H1 (cell line): Measurements from ENCODE around the gene ADPRM. TPM values are rescaled to one million over a fixed set of nuclear protein-coding genes. Genes with fewer than 3 reads are reported as not detected.

Experiments used
- CTCF ChIA-PET: fragments of 300-600 bp; sonication (Branson Sonifier 250); formaldehyde crosslinking; loops from one replicate; lab custom pipeline; 2021; ENCODE audit not compliant: partially characterized antibody; lab: Charles Lee
- POLR2A ChIA-PET: fragments of 300-600 bp; sonication (Branson Sonifier 250); formaldehyde crosslinking; loops from one replicate; lab custom pipeline; 2021; ENCODE audit warnings: inconsistent platforms; ENCODE audit not compliant: partially characterized antibody; lab: Charles Lee
- DNase-seq, 2 experiments: peaks; one replicate each; pipeline versions ENCODE4 v3.0.0 to v3.0.0-alpha.2; 2010 to 2022; ENCODE audit warnings: low spot score in 2 of 2, low read depth in 1 of 2, mixed read lengths in 1 of 2
- FAIRE-seq: peaks from 2 replicates; lab custom pipeline; 2011; peaks lifted over from hg19 to GRCh38; lab: Jason Lieb, UNC
- H2AFZ ChIP-seq: 2 replicates; pipeline ENCODE4 v1.8.1; 2012; ENCODE audit warnings: low read length, inconsistent platforms
- H2AK5ac ChIP-seq: 2 replicates; pipeline ENCODE4 v1.6.1; 2013; ENCODE audit warnings: low read depth, low read length
- H2BK120ac ChIP-seq: replicated peaks from 2 replicates; pipeline ENCODE3; 2013; ENCODE audit warnings: low read depth, low read length, inconsistent platforms
- H2BK12ac ChIP-seq: 2 replicates; pipeline ENCODE4 v1.6.1; 2013; ENCODE audit warnings: low read depth, low read length
- H2BK15ac ChIP-seq: 2 replicates; pipeline ENCODE4 v1.6.1; 2013; ENCODE audit warnings: low read length
- H2BK20ac ChIP-seq: 2 replicates; pipeline ENCODE4 v1.6.1; 2013; ENCODE audit warnings: low read length
- H2BK5ac ChIP-seq: 2 replicates; pipeline ENCODE4 v1.6.1; 2013; ENCODE audit warnings: low read depth, low read length
- H3K14ac ChIP-seq: 2 replicates; pipeline ENCODE4 v1.6.1; 2013; ENCODE audit warnings: inconsistent platforms; ENCODE audit not compliant: insufficient read length
- H3K18ac ChIP-seq: 2 replicates; pipeline ENCODE4 v1.6.1; 2013; ENCODE audit warnings: low read length; ENCODE audit errors: extremely low read depth
- H3K23ac ChIP-seq: 2 replicates; pipeline ENCODE4 v1.6.1; 2013; ENCODE audit warnings: inconsistent platforms; ENCODE audit not compliant: insufficient read length
- H3K23me2 ChIP-seq: 2 replicates; pipeline ENCODE4 v1.6.1; 2013; ENCODE audit warnings: low read depth, low read length
- H3K27ac ChIP-seq: 2 replicates; pipeline ENCODE4 v1.6.1; 2011; ENCODE audit warnings: low read depth, low read length, inconsistent platforms
- H3K27me3 ChIP-seq, 4 experiments: replicated peaks in 1 of 4; 1 replicate in 1 of 4; 2 replicates in 3 of 4; pipeline versions ENCODE4 v1.6.1 to v1.8.1; 2011 to 2013; ENCODE audit warnings: low read length in 3 of 4, mild to moderate bottlenecking in 3 of 4, inconsistent platforms in 2 of 4, mixed read lengths in 2 of 4, moderate library complexity in 1 of 4; ENCODE audit not compliant: control insufficient read depth in 3 of 4, insufficient read depth in 3 of 4; ENCODE audit errors: extremely low read depth in 1 of 4
- H3K36me3 ChIP-seq, 4 experiments: 2 replicates each; pipeline versions ENCODE4 v1.6.1 to v1.8.1; 2011 to 2013; ENCODE audit warnings: mild to moderate bottlenecking in 4 of 4, low read length in 3 of 4, moderate library complexity in 2 of 4, control low read depth in 1 of 4, inconsistent platforms in 1 of 4; ENCODE audit not compliant: insufficient read depth in 4 of 4, control insufficient read depth in 2 of 4
- H3K4ac ChIP-seq: replicated peaks from 2 replicates; pipeline ENCODE3; 2013; ENCODE audit warnings: low read length, low read depth, mixed read lengths, inconsistent platforms; ENCODE audit not compliant: insufficient read length
- H3K4me1 ChIP-seq, 4 experiments: replicated peaks in 1 of 4; 1 replicate in 1 of 4; 2 replicates in 3 of 4; pipeline versions ENCODE4 v1.6.1 to v1.8.1; 2011 to 2013; ENCODE audit warnings: low read length in 3 of 4, inconsistent platforms in 2 of 4, mixed read lengths in 1 of 4; ENCODE audit not compliant: insufficient read depth in 4 of 4, control insufficient read depth in 3 of 4
- H3K4me2 ChIP-seq, 2 experiments: 2 replicates each; pipeline versions ENCODE4 v1.6.1 to v1.8.1; 2011 to 2013; ENCODE audit warnings: low read depth in 2 of 2, low read length in 2 of 2, control low read depth in 1 of 2, inconsistent platforms in 1 of 2, mild to moderate bottlenecking in 1 of 2; ENCODE audit not compliant: insufficient read depth in 1 of 2
- H3K4me3 ChIP-seq, 4 experiments: fragments of 200-600, 300-600 bp in 1 of 4; sonication (generic), shearing (Covaris generic), sonication (Bioruptor Twin) in 1 of 4; 2 replicates each; pipeline versions ENCODE4 v1.5.1 to v1.8.1; 2011 to 2016; ENCODE audit warnings: low read length in 4 of 4, low read depth in 3 of 4, control low read depth in 2 of 4, inconsistent platforms in 2 of 4, mild to moderate bottlenecking in 2 of 4, mixed read lengths in 1 of 4, moderate library complexity in 1 of 4; ENCODE audit not compliant: insufficient read depth in 2 of 4; ENCODE audit errors: extremely low read depth in 1 of 4
- H3K56ac ChIP-seq: replicated peaks from 2 replicates; pipeline ENCODE3; 2013; ENCODE audit warnings: low read depth, mild to moderate bottlenecking, mixed read lengths, low read length, inconsistent platforms; ENCODE audit not compliant: insufficient read length
- H3K79me1 ChIP-seq: 2 replicates; pipeline ENCODE4 v1.6.1; 2013; ENCODE audit warnings: low read depth, low read length, control low read depth
- H3K79me2 ChIP-seq, 2 experiments: 2 replicates each; pipeline versions ENCODE4 v1.6.1 to v1.8.1; 2012 to 2013; ENCODE audit warnings: low read length in 2 of 2, mild to moderate bottlenecking in 2 of 2, inconsistent platforms in 1 of 2; ENCODE audit not compliant: insufficient read depth in 2 of 2, control insufficient read depth in 1 of 2
- H3K9ac ChIP-seq, 4 experiments: replicated peaks in 1 of 4; 1 replicate in 1 of 4; 2 replicates in 3 of 4; pipeline versions ENCODE4 v1.6.1 to v1.8.1; 2011 to 2013; ENCODE audit warnings: low read depth in 3 of 4, low read length in 3 of 4, control low read depth in 2 of 4, mild to moderate bottlenecking in 2 of 4, moderate library complexity in 2 of 4, inconsistent platforms in 1 of 4; ENCODE audit errors: extremely low read depth in 1 of 4
- H3K9me3 ChIP-seq, 2 experiments: 2 replicates each; pipeline versions ENCODE4 v1.6.1 to v1.8.1; 2012 to 2013; ENCODE audit warnings: mild to moderate bottlenecking in 2 of 2, moderate library complexity in 2 of 2, control low read depth in 1 of 2, inconsistent platforms in 1 of 2, low read depth in 1 of 2, low read length in 1 of 2, mixed read lengths in 1 of 2; ENCODE audit not compliant: insufficient read depth in 2 of 2
- H4K20me1 ChIP-seq, 2 experiments: replicated peaks in 1 of 2; 2 replicates each; pipeline versions ENCODE3 to v1.8.1; 2011 to 2013; ENCODE audit warnings: inconsistent platforms in 2 of 2, low read length in 2 of 2, mild to moderate bottlenecking in 1 of 2; ENCODE audit not compliant: insufficient read depth in 2 of 2, control insufficient read depth in 1 of 2
- H4K5ac ChIP-seq: 2 replicates; pipeline ENCODE4 v1.6.1; 2013; ENCODE audit warnings: low read length, low read depth, mixed read lengths, inconsistent platforms; ENCODE audit not compliant: insufficient read length
- H4K8ac ChIP-seq: 2 replicates; pipeline ENCODE4 v1.8.0; 2013; ENCODE audit warnings: mild to moderate bottlenecking, moderate library complexity, low read length, inconsistent platforms; ENCODE audit not compliant: insufficient read depth; ENCODE audit errors: extremely low read depth
- H4K91ac ChIP-seq: replicated peaks from 2 replicates; pipeline ENCODE3; 2013; ENCODE audit warnings: low read length, mixed read lengths, inconsistent platforms; ENCODE audit not compliant: insufficient read length
- ATF3 ChIP-seq: IDR thresholded peaks from 2 replicates; pipeline ENCODE4 v1.6.1; 2011; ENCODE audit warnings: low read depth, mild to moderate bottlenecking, low read length; ENCODE audit not compliant: insufficient read depth
- FOSL1 ChIP-seq: IDR thresholded peaks from 2 replicates; pipeline ENCODE4 v1.6.1; 2011; ENCODE audit warnings: mild to moderate bottlenecking, low read depth, low read length, moderate library complexity; ENCODE audit not compliant: insufficient read depth
- HDAC6 ChIP-seq: IDR thresholded peaks from one replicate; pipeline ENCODE4 v1.7.1; 2012; ENCODE audit warnings: low read depth, mild to moderate bottlenecking, inconsistent platforms, low read length, moderate library complexity
- POLR2A ChIP-seq, 2 experiments: IDR thresholded peaks; 1 replicate in 1 of 2; 2 replicates in 1 of 2; pipeline ENCODE4 v1.6.1; 2011; ENCODE audit warnings: low read depth in 2 of 2, low read length in 2 of 2, mild to moderate bottlenecking in 2 of 2; ENCODE audit errors: control extremely low read depth in 1 of 2
- RBBP5 ChIP-seq: IDR thresholded peaks from 2 replicates; pipeline ENCODE4 v1.7.1; 2012; ENCODE audit warnings: low read depth, mild to moderate bottlenecking, inconsistent platforms, low read length, moderate library complexity, borderline replicate concordance
- RNF2 ChIP-seq: fragments of 200-900, 300-1000 bp; sonication (generic); IDR thresholded peaks from 2 replicates; pipeline ENCODE4 v1.7.1; 2016; ENCODE audit warnings: borderline replicate concordance, low read depth, mild to moderate bottlenecking, antibody characterized with exemption, low read length; ENCODE audit not compliant: poor library complexity, severe bottlenecking; ENCODE audit errors: missing control alignments
- SP1 ChIP-seq: IDR thresholded peaks from 2 replicates; pipeline ENCODE4 v1.6.1; 2011; ENCODE audit warnings: low read depth, low read length
- SP2 ChIP-seq: IDR thresholded peaks from 2 replicates; pipeline ENCODE4 v1.6.1; 2012; ENCODE audit warnings: mild to moderate bottlenecking, low read length, inconsistent platforms
- SUZ12 ChIP-seq: fragments of 200-600 bp; sonication (generic); IDR thresholded peaks from 2 replicates; pipeline ENCODE4 v1.6.1; 2012; ENCODE audit warnings: mild to moderate bottlenecking, inconsistent platforms, low read length, moderate library complexity, mixed read lengths
- TAF7 ChIP-seq: optimal IDR thresholded peaks from 2 replicates; pipeline ENCODE3; 2011; ENCODE audit warnings: low read depth, mild to moderate bottlenecking, inconsistent platforms, low read length, moderate library complexity, borderline replicate concordance
- TCF12 ChIP-seq: IDR thresholded peaks from 2 replicates; pipeline ENCODE4 v1.6.1; 2011; ENCODE audit warnings: low read depth, mild to moderate bottlenecking, low read length
- whole genome bisulfite sequencing, 2 experiments: shearing (Covaris generic) in 1 of 2; methylation state at CpG; one replicate each; pipeline versions ENCODE4 v1.1.6 to v1.1.7; 2013 to 2015; ENCODE audit warnings: low lambda C conversion rate in 2 of 2, mixed read lengths in 2 of 2, inconsistent platforms in 1 of 2, low coverage in 1 of 2, missing lambda C conversion rate in 1 of 2; ENCODE audit not compliant: insufficient replicate concordance in 2 of 2, insufficient coverage in 1 of 2, insufficient read length in 1 of 2; ENCODE audit errors: extremely low coverage in 1 of 2, missing lambda C conversion rate in 1 of 2; 5-methylcytosine and 5-hydroxymethylcytosine counted together
- polyA plus RNA-seq, 7 experiments: library from polyadenylated mRNA; depleted of rRNA in 3 of 7; stranded (reverse) in 5 of 7; unstranded in 2 of 7; fragments of >200 nt in 5 of 7; fragments of 200-250 nt in 2 of 7; gene quantifications; 1 replicate in 5 of 7; 2 replicates in 1 of 7; 4 replicates in 1 of 7; pipeline versions ENCODE4 v1.2.1 to v1.2.3, GENCODE V29; 2011 to 2013; ENCODE audit warnings: missing spikeins in 2 of 7, mixed read lengths in 2 of 7
- total RNA-seq: library from RNA; stranded (reverse); fragmentation: NEBNext Ultra II Directional; extraction: Animal tissue kit (Norgen Biotek cat#: 25700); gene quantifications from 2 replicates; pipeline ENCODE4 v1.2.1, GENCODE V29; 2021

ADPRM gene
- total and polyA plus RNA-seq, 2 of the 8 experiments (the other 6 are each of a cell fraction or from before 2014, with no cell fraction given): 6.7 to 7.9 TPM

GRCh38 chr17:10741416-10742135 lies 44.2 kb downstream of the ADPRM start:
- Histone ChIP-seq H3K79me1 (no peaks in the 10 kb centered on the region), H2AK5ac (no peak overlapping the region), H2BK15ac (no peak overlapping the region), H3K23ac (no peak overlapping the region), H2BK12ac (no peak overlapping the region), H4K91ac (no peak overlapping the region), H3K56ac (no peak overlapping the region), H3K4me3 (no peak overlapping the region), H3K36me3 (no peaks in the 10 kb centered on the region), H3K23me2 (no peaks in the 10 kb centered on the region; the same call in 1 of the 2 replicates), H2BK120ac (no peak overlapping the region), H3K4me1 (no peaks in the 10 kb centered on the region), H4K20me1 (no peaks in the 10 kb centered on the region), H3K9ac (no peak overlapping the region), H3K4ac (no peak overlapping the region), H3K27me3 (no peaks in the 10 kb centered on the region), H3K27ac (no peak overlapping the region), H2AFZ (no peak overlapping the region), H3K9me3 (no peaks in the 10 kb centered on the region), H2BK5ac (no peak overlapping the region), H3K14ac (no peak overlapping the region), H4K8ac (no peak overlapping the region), H3K18ac (no peak overlapping the region), H2BK20ac (no peak overlapping the region; the same call in 1 of the 2 replicates), H4K5ac (no peak overlapping the region), H3K4me2 (no peak overlapping the region), H3K79me2 (no peaks in the 10 kb centered on the region)
- 91% methylated on average over 10 of the region's 10 CpGs; no CpG with 5 or more reads in 1 of the 2 experiments for WGBS, 2 experiments
- POLR2A ChIA-PET: interaction anchor here (1.6 to 1.7 kb wide), 2 partner anchors 13 to 23 kb away, joined by 3 to 6 read pairs; no protein-coding TSS in a partner anchor
- FAIRE-seq (no peak), DNase-seq (no peak)
- CTCF ChIA-PET: interaction anchor here (0.7 to 2.6 kb wide), 6 partner anchors 9 to 103 kb away, joined by 3 to 24 read pairs (median 4); no protein-coding TSS in a partner anchor
- no peak for TF ChIP-seq HDAC6
- no peak for TF ChIP-seq RBBP5
- no peak for TF ChIP-seq RNF2
- no peak for TF ChIP-seq TCF12
- TF ChIP-seq TAF7: no peak
- no peak for TF ChIP-seq SP1
- TF ChIP-seq POLR2A (IDR thresholded peaks at IDR 0.05; ENCODE audit: control extremely low read depth in 1 of 2, low read depth in 2 of 2, low read length in 2 of 2): no peak
- no peak for TF ChIP-seq SP2
- no peak for TF ChIP-seq SUZ12
- no peak for TF ChIP-seq FOSL1
- no peak for TF ChIP-seq ATF3
